NCI-H146 (cell line): ENCODE data around the gene MRPL45.
A peak's percentile ranks its signal among the peaks of the same experiment; 100 is the strongest.

Experiments
- DNase-seq: peaks from one replicate; lab custom pipeline; 2025; lab: John Stamatoyannopoulos, UW

MRPL45 gene

DNA sequence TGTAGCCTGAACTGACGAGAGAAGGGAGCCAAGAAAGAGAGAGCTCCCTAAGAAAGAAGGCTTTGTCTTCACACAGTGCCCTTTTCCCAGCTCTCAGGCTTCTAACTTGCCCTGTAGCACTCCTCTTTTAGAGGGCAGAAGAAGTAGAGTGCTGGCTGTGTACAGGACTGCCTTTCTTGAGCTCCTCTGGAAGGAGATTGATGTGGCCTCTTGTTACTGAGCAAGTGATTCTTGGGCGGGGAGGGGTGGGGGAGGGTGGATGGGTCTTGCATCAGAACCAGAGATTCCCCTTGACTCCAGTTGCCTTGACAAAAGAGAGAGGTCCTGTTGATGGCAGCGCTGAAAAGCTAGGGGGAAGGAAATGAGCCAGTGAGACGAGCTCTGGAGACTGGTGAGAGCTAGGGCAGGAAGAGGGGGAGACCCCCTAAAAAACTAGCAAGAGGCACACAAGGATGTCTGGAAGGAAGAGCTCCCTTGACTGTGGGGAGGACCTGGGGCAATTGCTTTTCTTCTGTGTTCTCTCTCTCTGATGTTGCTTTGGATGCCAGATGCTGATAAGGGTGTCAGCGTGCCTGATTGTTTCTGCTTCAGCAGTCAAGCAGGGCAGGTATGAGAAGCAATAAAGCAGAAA is 28.4 kb downstream of the MRPL45 start:
- DNase-seq, result no peak

DNA sequence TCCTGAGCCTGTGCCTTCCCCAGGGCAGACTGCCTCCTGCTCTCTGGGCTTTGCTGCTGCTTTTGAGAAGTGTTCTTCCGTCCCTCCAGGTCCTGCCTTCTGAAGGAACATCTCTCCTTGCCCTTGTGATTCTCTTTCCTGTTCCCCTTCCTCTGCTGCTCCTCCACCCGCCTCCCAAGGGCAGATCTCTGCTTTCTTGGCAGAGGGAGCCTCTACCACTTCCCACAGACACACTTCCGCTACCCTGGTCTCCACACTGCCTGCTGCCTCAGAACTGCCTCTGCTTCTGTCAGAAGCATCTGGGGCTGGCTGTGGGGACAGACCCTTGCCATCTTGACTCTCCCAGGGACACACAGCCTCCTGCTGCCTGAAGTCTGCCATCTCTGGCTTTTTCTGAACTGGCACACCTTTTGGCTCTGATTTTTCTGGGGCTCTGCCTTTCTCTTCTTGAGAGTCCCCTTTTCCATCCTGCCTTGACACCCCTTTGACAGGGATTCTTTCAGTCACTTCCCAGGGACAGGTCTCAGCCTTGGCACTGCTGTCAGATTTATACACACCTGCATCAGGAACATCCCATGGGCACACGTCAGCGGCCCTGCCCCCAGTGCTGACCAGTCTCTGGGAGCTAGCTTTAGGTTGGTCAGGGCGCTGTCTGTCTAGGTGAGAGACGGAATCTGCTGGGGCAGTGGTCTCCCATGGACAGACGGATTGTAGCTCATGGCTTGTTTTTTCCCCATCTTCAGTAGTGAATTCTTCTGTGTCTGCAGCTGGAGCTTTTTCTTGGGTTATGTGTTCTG is 30.2 kb downstream of the MRPL45 start:
- no peak for DNase-seq

DNA sequence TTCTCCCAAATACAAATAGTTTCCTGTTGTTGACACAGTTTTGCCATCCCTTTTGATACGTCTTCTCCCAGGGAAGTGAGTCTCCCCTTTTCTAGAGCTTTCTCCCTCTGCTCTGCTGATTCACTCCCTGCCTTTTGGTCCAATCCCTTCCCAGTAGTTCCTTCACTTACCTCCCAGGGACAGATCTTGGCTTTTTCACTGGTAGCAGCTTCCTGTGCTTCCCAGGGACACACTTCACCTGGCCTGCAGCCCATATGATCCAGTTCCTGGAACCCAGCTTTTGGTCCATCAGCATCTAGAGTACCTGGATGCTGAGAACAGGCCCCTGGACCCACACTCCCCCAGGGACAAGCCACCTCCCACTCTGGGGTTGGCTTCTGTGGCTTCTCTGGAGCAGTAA is 31.0 kb downstream of the MRPL45 start:
- no peak for DNase-seq

DNA sequence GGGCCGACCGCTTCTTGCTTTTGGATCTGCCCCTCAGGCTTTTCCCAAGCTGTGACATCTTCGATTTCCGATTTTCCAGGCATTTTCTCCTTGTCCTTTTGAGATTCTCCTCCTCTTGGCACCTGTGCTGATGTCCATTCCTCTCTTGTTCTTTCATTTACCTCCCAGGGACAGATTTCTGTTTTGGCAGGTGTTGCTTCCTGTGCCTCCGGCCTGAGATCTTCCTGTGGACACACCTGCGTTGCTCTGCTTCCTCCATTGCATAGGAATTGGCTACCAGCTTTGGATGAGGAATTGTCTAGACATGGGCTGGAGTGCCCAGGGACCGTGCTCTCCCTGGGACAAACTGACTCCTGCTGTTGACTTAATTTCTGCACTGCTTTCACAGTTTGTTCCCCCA is 31.7 kb downstream of the MRPL45 start:
- DNase-seq, result peak; percentile 66

DNA sequence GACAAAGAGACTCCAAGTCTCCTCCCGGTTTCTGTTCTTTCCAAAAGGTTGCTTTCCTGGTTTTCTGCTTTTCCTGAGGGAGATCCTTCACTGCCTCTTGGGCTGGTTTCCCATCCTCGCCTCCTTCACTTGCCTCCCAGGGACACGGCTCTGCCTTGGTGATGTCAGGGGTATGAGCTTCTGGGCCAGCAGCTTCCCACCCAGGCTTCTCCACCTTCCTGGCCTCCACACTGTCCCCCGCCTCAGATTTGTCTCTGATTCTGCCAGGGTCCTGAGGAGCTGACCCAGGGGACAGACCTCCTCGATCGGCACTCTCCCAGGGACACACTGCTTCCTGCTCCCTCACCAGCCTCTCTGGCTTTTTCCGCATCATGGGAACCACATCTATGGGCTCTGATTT is 32.3 kb downstream of the MRPL45 start:
- DNase-seq, result no peak

DNA sequence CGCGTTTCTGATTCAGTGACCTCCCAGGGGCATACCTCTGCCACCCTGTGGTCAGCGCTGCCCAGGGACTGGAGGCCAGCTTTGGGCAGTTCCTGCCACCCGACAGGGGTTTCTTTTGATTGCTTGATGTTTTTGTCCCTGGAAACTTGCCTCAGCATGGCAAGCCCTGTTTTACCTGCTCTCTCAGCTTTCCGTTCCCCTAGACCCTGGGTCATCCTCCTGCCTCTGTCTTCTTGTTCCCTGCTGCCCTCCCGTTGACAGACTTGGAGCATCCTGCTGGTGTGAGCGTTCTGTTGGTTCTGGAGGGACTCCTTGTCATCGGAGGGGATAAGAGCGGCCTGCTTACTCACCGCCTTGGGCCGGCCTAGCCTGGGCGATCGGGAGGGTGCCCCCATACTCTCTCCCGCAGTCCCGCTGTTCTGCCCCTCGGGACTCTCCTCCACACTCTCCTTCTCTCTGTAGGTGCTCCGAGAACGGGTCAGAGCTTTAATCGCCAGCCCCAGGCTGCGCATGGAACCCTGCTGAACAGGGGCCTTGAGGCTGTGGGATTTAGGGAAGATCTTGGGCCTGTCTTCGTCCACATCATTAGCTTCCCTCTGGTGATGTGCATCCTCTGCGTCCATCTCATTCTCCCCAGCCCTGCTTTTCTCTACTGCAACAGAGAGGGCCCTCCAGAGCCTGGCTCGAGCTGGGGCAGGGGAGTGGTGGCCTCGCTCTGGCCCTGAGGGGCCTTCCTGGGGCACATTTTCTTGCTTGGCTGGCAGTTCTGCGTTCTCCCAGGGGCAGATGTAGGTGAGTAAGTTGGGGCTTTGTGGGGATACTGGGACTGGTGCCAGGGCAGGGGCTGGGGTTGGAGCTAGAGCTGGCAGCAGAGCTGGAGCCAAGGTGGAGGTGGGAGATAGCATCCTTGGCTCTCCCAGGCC is 33.1 kb downstream of the MRPL45 start:
- DNase-seq, result no peak

DNA sequence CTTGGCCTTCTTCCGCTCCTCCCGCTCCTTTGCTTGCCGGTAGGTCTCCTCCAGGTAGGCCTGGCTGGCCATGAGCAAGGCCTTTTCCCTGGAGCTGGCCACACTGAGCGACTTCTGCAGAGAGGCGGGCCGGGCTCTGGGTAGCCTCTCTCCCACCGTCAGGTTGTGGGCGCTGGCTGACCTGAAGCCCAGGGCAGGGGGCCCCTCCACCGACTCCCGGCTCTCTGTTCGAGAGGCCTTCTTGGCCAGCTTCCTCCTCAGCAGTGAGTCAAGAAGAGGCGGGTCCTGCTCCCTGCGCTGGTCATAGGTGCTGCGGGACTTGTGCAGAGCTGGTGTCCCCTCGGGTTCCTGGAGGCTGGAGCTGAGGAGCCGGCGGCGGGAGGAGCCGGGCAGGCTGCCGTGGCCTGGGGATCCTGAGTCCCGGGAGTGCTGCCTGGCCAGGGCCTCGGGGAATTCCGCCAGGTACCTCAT is 34.0 kb downstream of the MRPL45 start:
- DNase-seq, result no peak

DNA sequence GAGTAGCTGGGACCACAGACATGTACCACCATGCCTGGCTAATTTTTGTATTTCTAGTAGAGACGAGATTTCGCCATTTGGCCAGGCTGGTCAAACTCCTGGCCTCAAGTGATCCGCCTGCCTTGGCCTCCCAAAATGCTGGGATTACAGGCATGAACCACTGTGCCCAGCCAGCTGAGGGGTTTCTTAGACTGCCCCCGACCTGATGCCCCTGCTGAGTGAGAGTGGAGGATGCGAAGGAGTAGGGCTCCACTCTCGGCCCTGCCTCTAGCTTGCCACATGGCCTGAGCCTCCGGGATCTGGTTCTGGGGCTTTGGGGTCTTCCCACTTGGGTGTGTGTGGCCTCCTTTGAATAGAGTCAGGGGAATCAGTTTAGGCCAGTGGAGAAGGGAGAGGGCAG is 35.8 kb downstream of the MRPL45 start:
- DNase-seq, result no peak

DNA sequence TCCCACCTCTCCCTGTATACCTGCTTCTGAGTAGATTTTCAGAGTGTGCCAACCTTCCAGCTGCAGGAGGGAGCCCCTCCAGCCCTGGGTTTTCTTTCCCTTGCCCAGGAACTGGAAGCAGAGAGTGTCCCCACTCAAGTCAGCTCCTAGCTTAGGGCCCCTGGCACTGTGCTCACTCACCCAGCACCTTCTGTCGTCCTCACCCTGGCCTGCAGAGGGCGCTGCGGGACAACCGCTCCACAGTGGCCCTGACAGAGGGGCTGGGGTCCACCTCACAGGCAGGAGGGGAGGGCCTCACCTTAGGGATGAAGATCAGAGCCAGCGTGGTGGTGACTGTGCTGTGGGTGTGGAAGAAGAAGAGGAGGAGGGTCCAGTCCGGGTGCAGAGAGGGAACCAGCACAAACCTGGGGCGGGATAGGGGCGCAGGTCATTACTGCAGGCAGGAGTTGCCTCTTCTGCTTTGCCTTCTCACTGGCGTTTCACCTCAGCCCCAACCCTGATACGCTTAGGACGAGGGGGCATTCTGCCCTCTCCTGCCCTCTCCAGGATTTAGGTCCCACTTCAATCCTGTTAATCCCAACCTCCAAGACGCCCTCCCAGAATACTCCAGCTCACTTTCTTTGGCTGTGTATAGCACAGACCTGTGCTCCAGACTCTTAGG is 36.8 kb downstream of the MRPL45 start:
- peak; percentile 27 for DNase-seq

DNA sequence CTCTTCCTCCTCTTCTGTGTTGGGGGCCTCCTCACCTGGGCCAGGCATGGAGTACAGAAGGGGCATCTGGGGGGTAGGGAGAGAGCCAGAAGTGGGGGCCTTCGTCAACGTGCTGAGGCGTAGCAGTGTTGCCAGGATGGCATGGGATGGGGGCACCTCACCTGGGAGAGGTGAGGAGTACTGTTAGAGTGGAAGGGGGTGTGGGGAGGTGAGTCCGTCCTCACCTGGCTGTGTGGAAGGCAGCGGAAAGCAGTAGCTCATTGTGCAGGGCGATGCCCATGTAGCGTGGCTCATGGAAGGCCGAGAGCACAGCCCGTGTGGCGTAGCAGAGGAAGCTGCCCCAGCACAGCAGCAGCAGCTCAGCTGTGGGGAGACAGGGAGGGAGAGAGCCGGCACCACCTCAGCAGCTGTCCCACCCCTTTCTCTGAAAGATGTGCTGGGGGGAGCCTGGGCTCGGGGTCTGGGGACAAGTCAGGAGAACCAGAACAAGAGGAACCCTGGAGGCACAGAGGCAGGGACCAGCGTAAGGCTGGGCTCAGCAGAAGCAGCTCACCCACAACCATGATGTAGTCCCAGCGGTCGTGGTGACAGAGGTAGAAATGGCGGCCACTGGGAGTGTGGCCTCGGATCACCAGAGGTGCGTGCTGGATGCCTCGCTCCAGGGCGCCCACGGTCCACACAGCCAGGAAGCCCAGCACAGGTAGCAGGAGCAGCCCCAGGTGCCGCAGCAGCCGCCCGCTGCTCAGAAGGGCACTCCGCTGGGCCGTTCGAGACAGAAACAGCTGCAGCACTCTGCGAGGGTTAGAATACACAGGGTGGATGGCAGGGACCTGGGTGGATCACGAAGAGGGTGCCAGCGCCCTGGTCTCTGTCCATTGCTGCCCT is 37.8 kb downstream of the MRPL45 start:
- no peak for DNase-seq

DNA sequence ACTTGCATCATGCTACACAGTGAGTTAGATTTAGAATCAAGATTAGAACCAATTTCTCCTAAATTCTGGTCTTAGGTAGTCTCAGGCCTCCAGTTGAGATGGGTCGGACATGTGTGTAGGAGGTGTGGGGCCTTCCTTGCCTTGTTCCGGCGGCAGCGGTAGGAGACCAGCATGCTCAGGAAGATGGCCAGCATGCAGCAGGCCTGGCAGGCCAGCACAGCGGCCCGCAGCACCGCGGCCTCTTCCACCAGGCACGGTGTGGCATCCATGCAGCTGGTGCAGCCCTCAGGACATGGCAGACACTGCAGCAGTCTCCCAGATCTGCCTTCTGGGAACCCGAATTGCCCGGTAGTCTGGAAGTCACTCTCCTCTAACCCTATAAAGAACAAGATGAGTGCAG is 39.9 kb downstream of the MRPL45 start:
- no peak for DNase-seq

DNA sequence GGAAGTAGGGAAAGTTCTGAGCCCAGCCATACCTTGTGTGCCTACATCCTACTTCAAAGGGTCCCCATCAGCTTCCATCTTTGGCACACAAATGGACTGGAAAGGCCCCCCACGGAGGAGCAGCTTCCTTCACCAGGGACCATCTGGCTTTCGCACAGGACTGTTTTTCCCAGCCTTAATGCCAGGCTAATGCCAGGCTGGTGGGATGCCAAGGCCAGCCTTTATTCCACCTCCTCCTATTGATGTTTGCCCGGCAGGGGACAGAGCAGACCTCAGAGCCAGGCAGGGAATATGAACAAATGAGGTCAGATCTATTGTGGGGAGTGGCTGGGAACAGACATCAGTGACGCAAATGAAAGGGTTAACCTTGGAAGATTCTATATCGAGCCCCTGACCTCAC is 41.1 kb downstream of the MRPL45 start:
- DNase-seq, result no peak

DNA sequence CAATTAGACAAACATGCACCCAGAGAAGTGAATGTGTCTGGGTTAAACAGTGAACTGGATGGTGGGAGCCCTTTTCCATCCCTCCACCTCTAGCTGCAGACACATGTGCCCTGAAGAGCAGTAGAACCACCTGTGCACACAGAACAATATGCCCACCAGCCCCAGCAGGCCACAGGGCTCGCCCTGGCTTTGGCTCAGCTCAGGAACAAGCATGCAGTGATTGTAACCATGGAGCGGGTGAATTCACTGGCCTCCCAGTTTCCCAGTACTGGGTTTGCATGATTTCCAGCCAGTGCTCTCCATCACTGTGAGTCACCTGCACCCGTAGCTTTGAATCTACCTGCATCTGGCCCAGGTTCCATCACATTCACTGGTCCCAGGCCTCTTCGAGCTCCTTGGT is 41.6 kb downstream of the MRPL45 start:
- DNase-seq, result no peak

DNA sequence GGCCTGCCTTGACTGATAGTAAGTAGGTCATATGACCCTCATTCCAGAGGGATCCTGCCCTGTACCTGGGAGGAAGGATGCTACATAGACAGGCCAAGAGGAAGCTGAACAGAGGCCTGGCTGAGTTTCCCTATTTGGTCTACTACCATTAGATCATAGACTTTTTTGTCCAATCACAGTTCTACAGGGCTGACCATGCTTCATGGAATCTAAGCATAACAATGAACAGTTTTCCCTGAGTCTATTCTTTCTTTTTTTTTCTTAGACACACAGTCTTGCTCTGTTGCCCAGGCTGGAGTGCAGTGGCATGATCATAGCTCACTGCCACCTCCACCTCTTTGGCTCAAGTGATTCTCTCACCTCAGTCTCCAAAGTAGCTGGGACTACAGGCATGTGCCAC is 42.9 kb downstream of the MRPL45 start:
- no peak for DNase-seq

DNA sequence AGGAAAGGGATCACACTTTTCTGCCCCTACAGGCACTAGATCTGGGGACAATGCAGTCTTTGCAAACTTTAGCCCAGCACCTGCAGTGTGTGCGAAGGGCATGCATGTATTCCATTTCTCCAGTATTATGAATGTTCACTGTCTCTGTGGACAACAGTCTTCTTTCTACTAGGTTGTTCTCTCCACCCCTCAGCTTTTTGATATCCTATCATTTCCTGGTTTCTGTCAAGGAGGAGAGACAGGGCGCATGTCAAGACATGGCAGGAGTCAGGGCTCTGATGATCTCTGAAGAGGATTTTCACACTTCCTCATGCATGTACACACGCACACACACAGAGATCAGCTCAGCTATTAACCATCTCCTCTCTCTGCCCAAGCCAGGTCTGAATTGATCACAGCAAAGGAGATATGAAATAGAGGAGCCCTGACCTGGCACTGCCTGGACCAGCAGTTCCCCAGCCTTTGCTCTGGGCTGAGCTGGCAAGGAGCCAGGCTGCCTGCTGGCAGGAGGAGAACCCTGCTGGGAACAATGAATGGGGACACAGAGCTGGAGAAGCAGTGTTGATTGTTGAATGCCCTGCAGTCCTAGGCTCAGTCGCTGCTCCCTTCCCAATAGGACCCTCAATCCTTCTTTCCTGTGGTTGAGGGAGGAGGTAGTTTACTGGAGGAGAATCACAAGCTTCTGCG is 44.2 kb downstream of the MRPL45 start:
- peak; percentile 94 for DNase-seq

DNA sequence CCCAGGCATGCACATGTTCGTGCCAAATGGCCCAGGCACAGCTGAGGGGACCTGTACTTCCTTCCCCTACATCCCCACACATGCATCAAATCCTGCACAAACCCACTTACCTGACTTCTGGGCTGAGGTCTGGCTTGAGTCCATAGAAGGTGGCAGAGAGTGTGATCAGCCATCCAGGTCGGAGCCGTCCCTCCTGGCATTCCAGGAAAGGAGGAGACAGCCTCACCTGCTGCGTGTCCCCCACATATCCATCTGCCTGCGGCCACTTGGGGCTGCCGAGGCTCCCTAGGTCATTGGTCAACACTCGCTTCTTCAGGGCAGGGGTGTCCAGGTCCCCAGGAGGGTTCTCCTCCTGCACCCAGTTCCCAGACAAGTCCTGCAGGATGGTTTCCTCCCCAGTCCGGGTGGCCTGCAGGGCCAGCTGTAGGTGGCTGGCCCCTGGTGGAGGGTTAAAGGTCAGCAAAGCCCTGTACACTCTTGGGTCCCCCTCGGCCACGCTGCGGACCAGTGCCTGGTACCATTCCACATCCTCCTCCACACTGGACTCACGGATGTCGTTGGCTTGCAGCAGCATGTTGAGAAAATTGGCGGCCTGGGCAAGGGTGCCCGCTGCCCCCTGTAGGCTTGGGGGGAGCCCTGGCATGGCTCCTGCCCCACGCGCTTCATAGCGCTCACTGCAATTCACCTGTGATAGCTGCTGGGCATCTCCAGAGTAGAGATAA is 46.1 kb downstream of the MRPL45 start:
- DNase-seq, result no peak

DNA sequence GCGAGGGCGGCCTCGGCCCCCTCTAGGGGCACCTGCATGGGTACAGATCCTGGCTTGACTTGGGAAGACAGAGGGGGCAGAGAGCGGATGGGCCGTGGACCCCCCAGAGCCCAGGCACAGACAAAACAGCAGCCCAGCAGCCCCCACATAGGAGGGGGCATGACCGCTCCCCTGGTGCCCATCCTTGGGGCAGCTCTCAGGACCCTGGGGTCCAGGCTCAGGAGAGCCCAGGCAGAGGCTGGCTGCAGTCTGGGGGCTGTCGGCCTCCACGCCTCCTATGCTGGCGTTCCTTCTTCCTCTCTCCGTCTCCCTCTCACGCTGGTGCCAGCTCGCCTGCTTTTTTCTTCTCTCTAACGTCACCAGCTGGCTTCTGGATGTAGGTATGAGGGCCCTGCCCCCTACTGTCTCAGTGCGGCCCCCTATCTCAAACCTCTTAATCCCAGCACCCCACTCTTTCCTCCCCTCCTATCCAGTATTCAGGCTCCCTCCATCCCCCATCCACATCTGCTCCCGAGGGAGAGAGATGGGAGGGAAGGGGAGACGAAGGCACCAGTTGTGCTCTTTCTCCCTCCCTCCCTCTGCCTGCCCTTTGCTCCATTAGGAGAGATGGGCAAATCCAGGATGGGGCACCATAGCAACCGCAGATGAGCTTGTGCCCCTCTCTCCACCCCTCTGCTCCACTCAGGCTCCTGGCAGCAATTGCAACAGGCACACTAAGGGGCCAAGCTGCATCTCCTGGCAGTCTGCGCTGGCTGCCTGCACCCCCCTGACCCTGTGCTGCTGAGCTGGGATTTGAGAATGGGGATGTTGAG is 46.8 kb downstream of the MRPL45 start, which contains the start of gene GPR179:
Gene GPR179 (minus strand): TSS at position 349 of the 812 bp plus-strand sequence. CDS start 167 bp downstream, at position 182.
- DNase-seq, result no peak

DNA sequence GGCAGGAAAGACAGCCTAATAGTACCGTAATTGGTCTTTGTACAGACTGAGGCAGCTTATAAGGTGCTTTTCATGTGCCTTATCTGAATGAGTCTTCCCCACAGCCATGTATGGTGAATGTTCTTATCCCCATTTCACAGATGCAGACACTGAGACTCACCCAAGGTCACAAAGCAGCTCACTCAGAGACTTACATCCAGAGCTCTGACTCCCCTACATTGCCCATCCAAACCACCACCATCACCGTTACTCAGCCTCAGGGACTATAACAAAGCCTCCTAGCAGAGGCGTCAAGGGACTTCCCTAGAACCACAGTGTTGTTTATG is 47.4 kb downstream of the MRPL45 start:
- DNase-seq, result no peak

DNA sequence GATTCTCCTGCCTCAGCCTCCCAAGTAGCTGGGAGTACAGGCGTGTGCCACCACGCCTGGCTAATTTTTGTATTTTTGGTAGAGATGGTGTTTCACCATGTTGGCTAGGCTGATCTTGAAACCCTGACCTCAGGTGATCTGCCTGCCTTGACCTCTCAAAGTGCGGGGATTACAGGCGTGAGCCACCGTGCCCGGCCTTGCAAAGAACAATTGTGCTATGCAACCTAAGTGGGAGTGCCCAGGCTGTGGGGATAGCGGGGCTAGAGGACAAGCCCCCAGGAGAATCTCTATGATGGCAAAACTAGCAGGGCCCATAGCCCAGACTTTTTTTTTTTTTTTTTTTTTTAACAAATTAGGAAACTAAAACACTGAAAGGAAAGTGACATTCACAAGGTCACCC is 48.8 kb downstream of the MRPL45 start:
- DNase-seq, result no peak
